HCT116 (cell line): ENCODE results near the gene RASL10B.

Experiments
- CEBPB ChIP-seq: IDR thresholded peaks from 2 replicates; pipeline ENCODE4 v1.6.1; 2012; ENCODE audit warnings: low read depth
- EZH2 ChIP-seq: fragments of 200-600 bp; sonication (generic); IDR thresholded peaks from 2 replicates; pipeline ENCODE4 v1.6.1; 2017; ENCODE audit warnings: antibody characterized with exemption, mixed run types
- EZH2phosphoT487 ChIP-seq: fragments of 200-600 bp; IDR thresholded peaks from 2 replicates; pipeline ENCODE4 v1.6.1; 2018; ENCODE audit warnings: antibody characterized with exemption, borderline replicate concordance
- FOSL1 ChIP-seq: IDR thresholded peaks from 2 replicates; pipeline ENCODE4 v1.6.1; 2012; ENCODE audit warnings: low read depth
- POLR2A ChIP-seq: IDR thresholded peaks from 2 replicates; pipeline ENCODE4 v1.7.0; 2011; ENCODE audit warnings: borderline replicate concordance; ENCODE audit not compliant: insufficient read depth, insufficient read length; ENCODE audit errors: extremely low read depth
- POLR2AphosphoS5 ChIP-seq: IDR thresholded peaks from 2 replicates; pipeline ENCODE4 v1.6.1; 2011; ENCODE audit warnings: mild to moderate bottlenecking, low read depth, low read length, moderate library complexity
- SIN3A ChIP-seq: IDR thresholded peaks from 2 replicates; pipeline ENCODE4 v1.6.1; 2012; ENCODE audit warnings: low read depth
- SP1 ChIP-seq: IDR thresholded peaks from 2 replicates; pipeline ENCODE4 v1.6.1; 2012; ENCODE audit warnings: low read depth
- YY1 ChIP-seq: IDR thresholded peaks from 2 replicates; pipeline ENCODE4 v1.6.1; 2011; ENCODE audit warnings: low read length, low read depth, moderate library complexity, mild to moderate bottlenecking; ENCODE audit not compliant: insufficient replicate concordance; ENCODE audit errors: extremely low read depth
- TF ChIP-seq, protein P1 (sequence below), 3 experiments: fragments of 200-600 bp in 1 of 3; sonication (generic) in 1 of 3; IDR thresholded peaks in 2 of 3; conservative IDR thresholded peaks in 1 of 3; 2 replicates each; pipeline ENCODE4 v1.5.1; 2012 to 2017; ENCODE audit warnings: low read depth in 2 of 3, low read length in 2 of 3, antibody characterized with exemption in 1 of 3, borderline replicate concordance in 1 of 3, control low read depth in 1 of 3, mild to moderate bottlenecking in 1 of 3, mixed read lengths in 1 of 3, mixed run types in 1 of 3, moderate library complexity in 1 of 3; ENCODE audit not compliant: insufficient read depth in 1 of 3
- TF ChIP-seq, protein P2 (sequence below): IDR thresholded peaks from 2 replicates; pipeline ENCODE4 v1.6.1; 2011; ENCODE audit warnings: mild to moderate bottlenecking, low read length, moderate library complexity; ENCODE audit not compliant: insufficient replicate concordance; ENCODE audit errors: extremely low read depth

DNA sequence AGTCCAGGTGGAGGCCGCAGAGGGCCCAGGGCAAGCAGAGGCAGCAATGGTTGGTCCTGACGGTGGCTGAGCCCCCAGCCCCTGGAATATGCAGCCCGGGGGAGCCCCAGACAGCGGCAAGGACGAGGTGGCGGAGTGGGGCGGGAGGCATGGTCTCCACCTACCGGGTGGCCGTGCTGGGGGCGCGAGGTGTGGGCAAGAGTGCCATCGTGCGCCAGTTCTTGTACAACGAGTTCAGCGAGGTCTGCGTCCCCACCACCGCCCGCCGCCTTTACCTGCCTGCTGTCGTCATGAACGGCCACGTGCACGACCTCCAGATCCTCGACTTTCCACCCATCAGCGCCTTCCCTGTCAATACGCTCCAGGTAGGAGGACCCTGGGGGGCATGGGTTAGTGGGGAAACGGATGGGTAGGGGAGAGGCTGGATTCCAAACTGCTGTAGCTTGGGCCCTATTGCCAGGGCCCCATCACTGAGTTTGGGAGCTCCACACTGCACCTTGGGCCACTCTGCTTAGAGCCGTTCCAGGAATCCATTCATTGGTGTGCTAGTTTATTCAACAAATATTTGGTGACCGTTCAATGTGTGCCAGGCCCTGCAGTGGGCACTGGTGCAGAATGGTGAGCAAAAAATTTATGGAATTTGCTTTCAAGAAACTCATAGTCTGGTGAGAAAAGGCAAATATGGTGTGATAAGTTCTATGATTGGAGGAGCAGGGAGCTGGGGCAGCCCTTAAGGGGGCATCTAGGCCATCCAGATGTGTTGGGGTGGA, 3.8 kb downstream of the RASL10B start:
- TF ChIP-seq POLR2AphosphoS5: no peak
- no peak for TF ChIP-seq POLR2A
- TF ChIP-seq CEBPB: no peak
- TF ChIP-seq, protein P1, sequence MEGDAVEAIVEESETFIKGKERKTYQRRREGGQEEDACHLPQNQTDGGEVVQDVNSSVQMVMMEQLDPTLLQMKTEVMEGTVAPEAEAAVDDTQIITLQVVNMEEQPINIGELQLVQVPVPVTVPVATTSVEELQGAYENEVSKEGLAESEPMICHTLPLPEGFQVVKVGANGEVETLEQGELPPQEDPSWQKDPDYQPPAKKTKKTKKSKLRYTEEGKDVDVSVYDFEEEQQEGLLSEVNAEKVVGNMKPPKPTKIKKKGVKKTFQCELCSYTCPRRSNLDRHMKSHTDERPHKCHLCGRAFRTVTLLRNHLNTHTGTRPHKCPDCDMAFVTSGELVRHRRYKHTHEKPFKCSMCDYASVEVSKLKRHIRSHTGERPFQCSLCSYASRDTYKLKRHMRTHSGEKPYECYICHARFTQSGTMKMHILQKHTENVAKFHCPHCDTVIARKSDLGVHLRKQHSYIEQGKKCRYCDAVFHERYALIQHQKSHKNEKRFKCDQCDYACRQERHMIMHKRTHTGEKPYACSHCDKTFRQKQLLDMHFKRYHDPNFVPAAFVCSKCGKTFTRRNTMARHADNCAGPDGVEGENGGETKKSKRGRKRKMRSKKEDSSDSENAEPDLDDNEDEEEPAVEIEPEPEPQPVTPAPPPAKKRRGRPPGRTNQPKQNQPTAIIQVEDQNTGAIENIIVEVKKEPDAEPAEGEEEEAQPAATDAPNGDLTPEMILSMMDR (IDR thresholded peaks at IDR 0.05 in 2 of 3, conservative IDR thresholded peaks at IDR 0.05 in 1 of 3; ENCODE audit: borderline replicate concordance in 1 of 3, insufficient read depth in 1 of 3, low read depth in 2 of 3, low read length in 2 of 3): no peak
- no peak for TF ChIP-seq FOSL1
- TF ChIP-seq, protein P2, sequence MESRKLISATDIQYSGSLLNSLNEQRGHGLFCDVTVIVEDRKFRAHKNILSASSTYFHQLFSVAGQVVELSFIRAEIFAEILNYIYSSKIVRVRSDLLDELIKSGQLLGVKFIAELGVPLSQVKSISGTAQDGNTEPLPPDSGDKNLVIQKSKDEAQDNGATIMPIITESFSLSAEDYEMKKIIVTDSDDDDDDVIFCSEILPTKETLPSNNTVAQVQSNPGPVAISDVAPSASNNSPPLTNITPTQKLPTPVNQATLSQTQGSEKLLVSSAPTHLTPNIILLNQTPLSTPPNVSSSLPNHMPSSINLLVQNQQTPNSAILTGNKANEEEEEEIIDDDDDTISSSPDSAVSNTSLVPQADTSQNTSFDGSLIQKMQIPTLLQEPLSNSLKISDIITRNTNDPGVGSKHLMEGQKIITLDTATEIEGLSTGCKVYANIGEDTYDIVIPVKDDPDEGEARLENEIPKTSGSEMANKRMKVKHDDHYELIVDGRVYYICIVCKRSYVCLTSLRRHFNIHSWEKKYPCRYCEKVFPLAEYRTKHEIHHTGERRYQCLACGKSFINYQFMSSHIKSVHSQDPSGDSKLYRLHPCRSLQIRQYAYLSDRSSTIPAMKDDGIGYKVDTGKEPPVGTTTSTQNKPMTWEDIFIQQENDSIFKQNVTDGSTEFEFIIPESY: no peak
- TF ChIP-seq SIN3A: no peak
- TF ChIP-seq SP1: no peak
- no peak for TF ChIP-seq YY1
- no peak for TF ChIP-seq EZH2
- TF ChIP-seq EZH2phosphoT487: no peak
